Tibial nerve (tissue), 4 donors: Measurements from ENCODE around the gene PLEKHG5. TPM values are rescaled to one million over a fixed set of nuclear protein-coding genes. Genes with fewer than 3 reads are reported as not detected.

Experiments
- DNase-seq, 2 donors: peaks; one replicate each; pipeline ENCODE4 v3.0.0-alpha.2; 2019; ENCODE audit warnings: low spot score in 2 of 2
- H3K27ac ChIP-seq, 4 donors: fragments of 200-600 bp; sonication (generic) in 3 of 4; one replicate each; pipeline ENCODE4 v1.5.1; 2017 to 2019; ENCODE audit warnings: mild to moderate bottlenecking in 1 of 4
- H3K27me3 ChIP-seq, 2 donors: fragments of 200-600 bp; sonication (generic) in 1 of 2; one replicate each; pipeline versions ENCODE4 v1.5.1 to v1.6.0; 2017 to 2019
- H3K36me3 ChIP-seq, 3 donors: fragments of 200-600 bp; sonication (generic); one replicate each; pipeline ENCODE4 v1.5.1; 2018 to 2019
- H3K4me1 ChIP-seq, 4 donors: fragments of 200-600 bp; sonication (generic) in 3 of 4; one replicate each; pipeline ENCODE4 v1.5.1; 2017 to 2019
- H3K4me3 ChIP-seq, 4 donors: fragments of 200-600 bp; sonication (generic) in 3 of 4; one replicate each; pipeline ENCODE4 v1.5.1; 2017 to 2019; ENCODE audit warnings: mild to moderate bottlenecking in 1 of 4, moderate library complexity in 1 of 4
- H3K9me3 ChIP-seq, 4 donors: fragments of 200-600 bp; sonication (generic) in 3 of 4; one replicate each; pipeline ENCODE4 v1.5.1; 2017 to 2019
- CTCF ChIP-seq, 5 experiments: fragments of 200-600 bp in 3 of 5; fragments of 450-650 bp in 2 of 5; sonication (generic) in 3 of 5; IDR thresholded peaks; one replicate each; pipeline ENCODE4 v1.5.1; 2016 to 2019; ENCODE audit warnings: antibody characterized with exemption in 5 of 5, mild to moderate bottlenecking in 3 of 5, moderate library complexity in 2 of 5
- EP300 ChIP-seq, 2 donors: sonication (generic); formaldehyde crosslinking; IDR thresholded peaks; one replicate each; pipeline ENCODE4 v1.6.1; 2017; ENCODE audit warnings: antibody characterized with exemption in 2 of 2, mild to moderate bottlenecking in 1 of 2
- POLR2A ChIP-seq, 2 donors: fragments of 450-650 bp; IDR thresholded peaks; one replicate each; pipeline ENCODE4 v1.6.1; 2017; ENCODE audit warnings: antibody characterized with exemption in 2 of 2, mild to moderate bottlenecking in 2 of 2, moderate library complexity in 2 of 2
- WGBS, 2 donors: methylation state at CpG; one replicate each; pipeline ENCODE4 v1.1.5; 2018; 5-methylcytosine and 5-hydroxymethylcytosine counted together
- total RNA-seq, 4 donors: library from RNA; depleted of rRNA; stranded (reverse); fragments of >200 nt; gene quantifications; one replicate each; pipeline ENCODE4 v1.1.0, GENCODE V29; 2016

Gene PLEKHG5
- total RNA-seq, 4 donors from 2014 or later: 25.6 to 40.8 (median 30.8) TPM

- H3K4me3 ChIP-seq: peak overlapping the region in 3 of 4 donors; percentile 11 to 56 (median 53)
- no peaks in the 10 kb centered on the region for H3K36me3 ChIP-seq
- no peak for TF ChIP-seq POLR2A (IDR thresholded peaks at IDR 0.05)
- no peak for TF ChIP-seq EP300 (IDR thresholded peaks at IDR 0.05)
- no peak for TF ChIP-seq CTCF (IDR thresholded peaks at IDR 0.05)
- WGBS, 2 donors: 51 to 56% methylated on average over 6 of the region's 6 CpGs
- H3K27ac ChIP-seq: peak overlapping the region in 2 of 4 donors; percentile 72 to 75
- DNase-seq: no peak
- peaks cover 0 to 61% (median 14%) of the 10 kb centered on the region in 4 donors for H3K4me1 ChIP-seq
- H3K27me3 ChIP-seq: peaks cover 0 to 24% of the 10 kb centered on the region in 2 donors
- H3K9me3 ChIP-seq: no peaks in the 10 kb centered on the region
Measured at GRCh38 chr1:6491081-6491449, 402 bp downstream of the PLEKHG5 start.

GRCh38 chr1:6490181-6491080, 1.0 kb downstream of the PLEKHG5 start:
- H3K9me3 ChIP-seq: no peaks in the 10 kb centered on the region
- H3K36me3 ChIP-seq: no peaks in the 10 kb centered on the region
- H3K27me3 ChIP-seq: peaks cover 0 to 24% of the 10 kb centered on the region in 2 donors
- 3 to 7% methylated on average over 53 to 70 of the region's 70 CpGs for WGBS, 2 donors
- peak overlapping the region in 2 of 4 donors; percentile 72 to 75 for H3K27ac ChIP-seq
- no peak for DNase-seq
- TF ChIP-seq EP300 (IDR thresholded peaks at IDR 0.05) (no peak), CTCF (IDR thresholded peaks at IDR 0.05) (no peak), POLR2A (IDR thresholded peaks at IDR 0.05) (no peak)
- peak overlapping the region; percentile 11 to 61 (median 54) for H3K4me3 ChIP-seq
- peaks cover 0 to 61% (median 17%) of the 10 kb centered on the region in 4 donors for H3K4me1 ChIP-seq

- peak in 1 of 2 donors; percentile 42 for DNase-seq
- TF ChIP-seq EP300 (IDR thresholded peaks at IDR 0.05): no peak
- no peak for TF ChIP-seq POLR2A (IDR thresholded peaks at IDR 0.05)
- peak; percentile 82 to 95 (median 84) for TF ChIP-seq CTCF (IDR thresholded peaks at IDR 0.05)
- no peaks in the 10 kb centered on the region for H3K36me3 ChIP-seq
- no peaks in the 10 kb centered on the region for H3K9me3 ChIP-seq
- peaks cover 0 to 61% (median 19%) of the 10 kb centered on the region in 4 donors for H3K4me1 ChIP-seq
- H3K27me3 ChIP-seq: peaks cover 0 to 25% of the 10 kb centered on the region in 2 donors
- peak overlapping the region; percentile 11 to 61 (median 54) for H3K4me3 ChIP-seq
- peak overlapping the region in 2 of 4 donors; percentile 72 to 75 for H3K27ac ChIP-seq
- WGBS, 2 donors: 15 to 33% methylated on average over 5 to 20 of the region's 21 CpGs
Measured at GRCh38 chr1:6489799-6490180, 1.7 kb downstream of the PLEKHG5 start.

- Histone ChIP-seq H3K27ac (peak overlapping the region in 1 of 4 donors; percentile 72), H3K36me3 (no peaks in the 10 kb centered on the region), H3K4me1 (peaks cover 0 to 64% (median 19%) of the 10 kb centered on the region in 4 donors), H3K27me3 (peaks cover 0 to 29% of the 10 kb centered on the region in 2 donors), H3K4me3 (no peak overlapping the region), H3K9me3 (no peaks in the 10 kb centered on the region)
- WGBS, 2 donors: 72 to 87% methylated on average over 5 to 8 of the region's 9 CpGs
- TF ChIP-seq EP300 (IDR thresholded peaks at IDR 0.05): no peak
- no peak for TF ChIP-seq CTCF (IDR thresholded peaks at IDR 0.05)
- no peak for TF ChIP-seq POLR2A (IDR thresholded peaks at IDR 0.05)
- DNase-seq: no peak
Measured at GRCh38 chr1:6489383-6489765, 2.1 kb downstream of the PLEKHG5 start.
